Uterus (tissue), 4 donors: ENCODE measurements around the gene WWP2. TPM values are rescaled to one million over a fixed set of nuclear protein-coding genes. Genes with fewer than 3 reads are reported as not detected.
A peak's percentile ranks its signal among the peaks of the same experiment; 100 is the strongest.
"Not testable (repeated sequence)": the region's sequence is repeated elsewhere in the genome, so short reads cannot be mapped to it uniquely, and the experiment has no call there.

Experiments used
- DNase-seq, 2 donors: peaks; one replicate each; pipeline ENCODE4 v3.0.0-alpha.2; 2019 to 2020
- H3K27ac ChIP-seq, 2 donors: fragments of 200-600 bp; sonication (generic); 1 replicate in 1 of 2; 2 replicates in 1 of 2; pipeline ENCODE4 v1.5.1; 2016 to 2018
- H3K27me3 ChIP-seq, 2 donors: fragments of 200-600 bp; sonication (generic); one replicate each; pipeline ENCODE4 v1.5.1; 2018 to 2019; ENCODE audit warnings: control low read depth in 1 of 2
- H3K36me3 ChIP-seq, 2 donors: fragments of 200-600 bp; sonication (generic); one replicate each; pipeline ENCODE4 v1.5.1; 2019; ENCODE audit warnings: control low read depth in 1 of 2
- H3K4me1 ChIP-seq, 2 donors: fragments of 200-600 bp; sonication (generic); one replicate each; pipeline ENCODE4 v1.5.1; 2018 to 2019; ENCODE audit warnings: control low read depth in 1 of 2
- H3K4me3 ChIP-seq, 2 donors: fragments of 200-600 bp; sonication (generic); 1 replicate in 1 of 2; 2 replicates in 1 of 2; pipeline ENCODE4 v1.5.1; 2018 to 2019; ENCODE audit warnings: mild to moderate bottlenecking in 1 of 2
- H3K9me3 ChIP-seq, 2 donors: fragments of 200-600 bp; sonication (generic); one replicate each; pipeline ENCODE4 v1.5.1; 2019; ENCODE audit warnings: control low read depth in 1 of 2
- POLR2A ChIP-seq, 2 donors: fragments of 450-650 bp; IDR thresholded peaks; one replicate each; pipeline ENCODE4 v1.6.1; 2016; ENCODE audit warnings: antibody characterized with exemption in 2 of 2, mild to moderate bottlenecking in 1 of 2, moderate library complexity in 1 of 2
- intact Hi-C: fragments of 100-400 bp; cut with DNase I; formaldehyde crosslinking; loops from one replicate; pipeline ENCODE4 v1.15.1; 2023; ENCODE audit warnings: low total_unique reads
- microRNA counts, 2 donors: library from miRNA; unstranded; fragments of <30 nt; microRNA quantifications; one replicate each; lab custom pipeline; 2016 to 2017
- microRNA-seq: library from miRNA; unstranded; fragments of <30 nt; microRNA quantifications from one replicate; pipeline ENCODE4, GENCODE V29; 2016; ENCODE audit warnings: borderline microRNAs expressed, borderline replicate concordance
- small RNA-seq: library from RNA; depleted of rRNA; stranded (forward); fragments of <200 nt; gene quantifications from one replicate; pipeline ENCODE3, GENCODE V24; 2016
- total RNA-seq, 4 donors: library from RNA; depleted of rRNA in 3 of 4; stranded (reverse); fragments of >200 nt in 3 of 4; gene quantifications; one replicate each; pipeline versions ENCODE4 v1.1.0 to v1.2.4, GENCODE V29; 2014 to 2023
- donor health status: DM: yes; HTN: yes; CAD: no.

The WWP2 gene
- total RNA-seq, 4 donors from 2014 or later: 12.8 to 57.9 (median 32.4) TPM

DNA sequence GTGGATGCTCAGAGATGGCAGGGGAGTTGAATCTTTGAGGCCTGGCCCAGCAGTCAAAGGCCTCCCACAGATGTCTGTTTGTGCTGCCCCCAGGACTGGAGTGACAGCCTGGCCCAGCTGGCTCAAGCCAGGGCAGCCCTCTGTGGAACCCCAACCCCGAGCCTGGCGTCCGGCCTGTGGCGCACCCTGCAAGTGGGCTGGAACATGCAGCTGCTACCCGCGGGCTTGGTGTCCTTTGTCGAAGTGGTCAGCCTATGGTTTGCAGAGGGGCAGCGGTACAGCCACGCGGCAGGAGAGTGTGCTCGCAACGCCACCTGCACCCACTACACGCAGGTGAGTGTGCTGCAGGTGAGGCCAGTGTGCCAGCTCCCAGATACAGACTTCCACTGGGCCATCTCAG, 192.1 kb downstream of the WWP2 start:
- H3K4me1 ChIP-seq, DNase-seq, H3K27me3 ChIP-seq, H3K9me3 ChIP-seq, H3K4me3 ChIP-seq, intact Hi-C loops, H3K36me3 ChIP-seq, H3K27ac ChIP-seq: not testable (repeated sequence)

DNA sequence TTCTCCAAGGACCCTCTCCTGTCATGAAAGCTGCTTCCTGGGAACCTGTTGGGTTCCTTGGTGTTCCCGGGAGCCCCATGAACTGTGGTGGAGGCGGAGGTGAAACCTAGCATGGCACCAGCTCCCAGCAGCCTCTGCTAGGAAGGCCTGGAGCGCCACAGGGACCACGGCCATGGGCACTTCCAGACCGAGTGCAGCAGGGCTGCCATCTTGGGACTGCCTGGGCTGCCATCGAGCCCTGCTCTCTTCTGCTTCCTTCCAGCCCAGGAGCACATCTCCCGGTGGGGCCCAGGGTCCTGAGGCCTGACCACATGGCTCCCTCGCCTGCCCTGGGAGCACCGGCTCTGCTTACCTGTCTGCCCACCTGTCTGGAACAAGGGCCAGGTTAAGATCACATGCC, 201.2 kb downstream of the WWP2 start:
- H3K36me3 ChIP-seq, H3K9me3 ChIP-seq, H3K27me3 ChIP-seq, H3K4me3 ChIP-seq, DNase-seq, intact Hi-C loops, H3K4me1 ChIP-seq, H3K27ac ChIP-seq: not testable (repeated sequence)

DNA sequence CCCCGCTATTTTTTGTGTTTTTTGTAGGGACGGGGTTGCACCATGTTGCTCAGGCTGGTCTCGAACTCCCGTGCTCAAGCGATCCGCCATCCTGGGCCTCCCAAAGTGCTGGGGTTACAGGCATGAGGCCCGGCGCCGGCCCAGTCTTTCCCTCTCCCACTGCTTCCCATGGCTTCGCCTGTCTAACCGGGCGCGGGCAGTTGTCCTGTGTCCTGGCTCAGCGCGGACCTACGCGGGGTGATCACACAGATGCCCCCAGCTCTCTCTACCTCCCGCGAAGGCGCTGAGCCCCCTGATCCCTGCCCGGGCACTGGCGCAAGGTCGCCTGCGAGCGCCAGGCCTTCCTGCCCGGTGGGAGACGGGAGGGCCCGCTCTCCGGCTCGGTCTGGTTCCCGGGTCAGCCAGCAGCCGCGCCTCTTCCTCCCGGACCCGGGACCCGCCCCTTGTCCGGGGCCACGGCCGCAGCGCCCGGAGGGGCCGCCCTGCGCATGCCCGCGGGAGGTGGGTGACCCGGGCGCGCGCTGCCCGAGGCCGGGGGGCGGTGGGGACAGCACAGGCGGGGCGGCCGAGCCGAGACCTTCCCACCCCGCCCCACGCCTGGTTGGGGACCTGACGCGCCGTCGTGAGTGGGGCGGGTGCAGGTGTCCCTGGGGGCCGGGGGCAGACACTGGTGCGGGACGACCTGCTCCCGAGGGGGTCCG, 203.0 kb downstream of the WWP2 start:
- H3K9me3 ChIP-seq, H3K36me3 ChIP-seq, H3K27me3 ChIP-seq, intact Hi-C loops, H3K4me1 ChIP-seq: not testable (repeated sequence)
- Histone ChIP-seq H3K27ac (peak overlapping the region; percentile 71 to 72), H3K4me3 (peak overlapping the region in 1 of 2 donors; percentile 46)
- peak in 1 of 2 donors; percentile 26 for TF ChIP-seq POLR2A (IDR thresholded peaks at IDR 0.05)
- DNase-seq: peak; percentile 28 to 59

DNA sequence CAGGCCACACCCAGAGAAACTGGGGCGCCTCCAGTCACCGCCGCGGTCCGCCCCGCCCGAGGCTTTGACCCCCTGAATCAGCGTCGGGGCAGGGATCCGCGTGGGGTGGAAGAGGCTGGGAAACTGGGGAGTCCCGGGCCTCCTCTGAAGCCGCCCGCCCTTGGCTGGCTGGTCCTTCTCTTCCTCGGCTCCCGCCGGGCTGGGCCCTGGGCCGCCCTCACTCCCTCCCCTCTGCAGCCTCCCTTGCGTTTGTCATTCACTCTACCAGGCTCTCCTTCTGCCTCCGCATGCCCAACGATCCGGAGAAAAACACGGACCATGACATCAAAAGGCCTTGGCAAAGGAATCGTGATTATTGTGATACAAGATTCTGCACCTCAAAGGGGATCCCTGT, 203.5 kb downstream of the WWP2 start:
- H3K4me1 ChIP-seq, H3K27me3 ChIP-seq, intact Hi-C loops, H3K36me3 ChIP-seq, H3K9me3 ChIP-seq, DNase-seq: not testable (repeated sequence)
- Histone ChIP-seq H3K4me3 (peak overlapping the region in 1 of 2 donors; percentile 46), H3K27ac (peak overlapping the region; percentile 71 to 72)

DNA sequence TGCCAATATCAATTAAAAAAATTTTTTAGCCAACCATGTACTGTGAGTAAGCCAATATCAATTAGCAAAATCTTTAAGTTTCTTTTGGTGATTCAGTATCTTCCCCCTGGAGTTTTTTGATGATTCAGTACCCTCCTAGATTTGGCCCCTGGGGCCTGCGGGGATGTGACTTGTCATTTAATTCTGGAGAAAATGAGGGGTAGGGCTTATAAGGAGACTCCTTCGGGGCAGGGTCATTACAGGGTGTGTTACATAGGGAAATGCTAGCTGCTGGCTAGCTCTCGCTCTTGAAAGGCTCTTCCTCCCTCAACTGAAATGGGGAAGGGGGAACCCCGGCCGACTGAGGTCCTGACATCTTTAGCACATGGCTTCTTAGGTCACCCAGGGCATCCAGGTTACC, 205.6 kb downstream of the WWP2 start:
- H3K9me3 ChIP-seq, H3K27me3 ChIP-seq, H3K4me1 ChIP-seq, H3K36me3 ChIP-seq, H3K4me3 ChIP-seq, DNase-seq, intact Hi-C loops, H3K27ac ChIP-seq: not testable (repeated sequence)

DNA sequence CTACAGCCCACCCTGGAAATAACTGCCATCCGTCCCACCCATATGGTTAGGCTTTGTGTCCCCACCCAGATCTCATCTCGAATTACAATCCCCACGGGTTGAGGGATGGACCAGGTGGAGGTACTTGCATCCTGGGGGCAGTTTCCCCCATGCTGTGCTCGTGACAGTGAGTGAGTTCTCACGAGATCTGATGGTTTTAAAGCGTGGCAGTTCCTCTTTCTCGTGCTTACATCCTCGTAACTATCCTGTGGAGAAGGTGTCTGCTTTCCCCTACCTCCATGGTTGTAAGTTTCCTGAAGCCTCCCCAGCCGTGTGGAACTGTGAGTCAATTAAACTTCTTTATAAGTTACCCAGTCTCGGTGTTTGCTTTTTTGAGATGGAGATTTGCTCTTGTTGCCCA, 206.0 kb downstream of the WWP2 start:
- DNase-seq, H3K4me1 ChIP-seq, H3K4me3 ChIP-seq, H3K27me3 ChIP-seq, H3K9me3 ChIP-seq, H3K27ac ChIP-seq, H3K36me3 ChIP-seq, intact Hi-C loops: not testable (repeated sequence)

DNA sequence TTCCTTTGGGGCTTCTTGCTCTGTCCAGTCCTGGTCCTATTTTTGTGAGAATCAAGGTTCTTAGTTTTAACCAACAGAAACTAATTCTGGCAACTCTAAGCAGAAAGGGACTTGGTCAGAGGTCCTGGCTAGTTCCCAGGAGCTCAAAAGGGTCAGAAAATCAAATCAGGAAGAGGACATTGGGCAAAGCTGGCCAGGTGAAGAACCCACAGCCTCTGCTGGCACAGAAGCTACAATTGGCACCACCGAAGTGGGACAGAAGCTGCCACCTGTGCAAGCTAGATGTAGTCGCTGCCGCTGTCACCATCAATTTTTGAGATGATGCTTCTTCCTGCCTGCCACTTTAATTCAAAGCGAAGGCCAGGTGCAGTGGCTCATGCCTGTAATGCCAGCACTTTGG, 207.5 kb downstream of the WWP2 start:
- H3K36me3 ChIP-seq, H3K4me1 ChIP-seq, DNase-seq, H3K9me3 ChIP-seq, intact Hi-C loops, H3K27me3 ChIP-seq, H3K27ac ChIP-seq, H3K4me3 ChIP-seq: not testable (repeated sequence)

DNA sequence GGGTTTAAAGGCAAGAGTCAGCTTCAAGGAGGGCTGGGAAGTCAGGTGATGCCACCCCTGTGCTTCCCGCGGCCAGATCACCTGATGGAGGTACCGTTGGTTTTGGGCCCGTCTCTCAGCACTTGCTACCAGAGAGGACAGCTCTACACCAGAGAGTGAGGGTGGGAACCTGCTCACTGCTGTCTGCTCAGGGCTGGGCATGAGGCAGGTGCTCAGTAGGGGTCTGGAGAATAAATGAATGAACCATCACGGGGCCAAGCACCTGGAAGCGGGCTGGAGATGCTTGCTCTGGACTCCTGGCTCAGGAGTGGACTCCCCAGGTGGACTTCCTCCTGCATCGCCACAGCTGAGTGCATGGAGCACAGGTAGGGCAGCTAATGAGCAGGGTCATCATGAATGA, 210.0 kb downstream of the WWP2 start:
- intact Hi-C loops, H3K27me3 ChIP-seq, H3K27ac ChIP-seq, H3K4me1 ChIP-seq, DNase-seq, H3K9me3 ChIP-seq, H3K36me3 ChIP-seq, H3K4me3 ChIP-seq: not testable (repeated sequence)

DNA sequence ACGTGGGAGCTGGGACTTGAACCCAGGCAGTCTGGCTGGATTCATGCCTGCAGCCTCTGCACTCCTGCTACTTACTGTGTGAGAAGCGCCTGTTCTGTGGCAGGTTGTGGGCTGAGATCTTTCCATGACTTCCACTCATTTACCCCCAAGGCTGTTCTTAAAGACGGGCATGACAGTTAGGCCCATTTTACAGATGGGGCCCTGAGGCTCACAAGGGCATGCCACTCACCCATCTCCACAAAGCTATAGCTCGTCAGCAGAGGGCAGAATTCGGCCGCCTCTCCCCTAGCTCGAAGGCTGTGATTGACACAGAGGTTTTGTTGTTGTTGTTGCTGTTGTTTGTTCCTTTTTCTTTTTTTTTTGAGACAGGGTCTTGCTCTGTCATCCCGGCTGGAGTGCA, 210.8 kb downstream of the WWP2 start:
- DNase-seq, H3K9me3 ChIP-seq, H3K4me1 ChIP-seq, H3K4me3 ChIP-seq, H3K36me3 ChIP-seq, intact Hi-C loops, H3K27me3 ChIP-seq, H3K27ac ChIP-seq: not testable (repeated sequence)

DNA sequence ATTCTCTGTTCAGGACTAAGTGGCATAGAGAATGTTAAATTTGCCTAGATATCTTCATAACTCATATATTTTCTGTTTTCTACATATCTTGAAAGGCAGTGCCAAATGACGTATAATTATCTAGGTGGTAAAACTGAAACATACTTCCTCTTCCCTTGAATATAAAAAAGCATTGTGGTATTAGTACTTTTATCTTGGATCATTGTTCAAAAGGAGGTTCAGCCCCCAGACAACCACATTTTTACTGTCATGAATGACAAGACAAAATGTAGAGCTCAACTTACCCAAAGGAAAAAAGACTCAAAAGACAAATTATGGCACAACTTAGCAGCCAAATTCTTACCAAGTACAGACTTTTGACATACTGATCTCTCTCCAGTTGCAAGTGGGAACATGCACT, 223.1 kb downstream of the WWP2 start:
- intact Hi-C loops, H3K4me1 ChIP-seq, H3K4me3 ChIP-seq, H3K27me3 ChIP-seq, H3K9me3 ChIP-seq, H3K27ac ChIP-seq, H3K36me3 ChIP-seq, DNase-seq: not testable (repeated sequence)

MicroRNA genes within 50 kb of the gene (microRNA counts, 767-probe panel; counts per million panel counts)
- 4,086 to 5,391 counts per million in 2 donors for microRNA hsa-miR-140-3p (lab: Ali Mortazavi, UCI)
- 6,005 to 7,005 counts per million in 2 donors for microRNA hsa-miR-140-5p (lab: Ali Mortazavi, UCI)

Small RNA genes lying within 50 kb of the gene (microRNA-seq; reads per million reads assigned to microRNA genes)
- gene MIR140: 6,450 reads per million, percentile 90 among the genes with 10 or more reads in this experiment

Small RNA genes lying within 50 kb of the gene (small RNA-seq; reads per million reads assigned to genes)
- gene AC026468.1 (not detected), gene MIR140 (140 reads per million, percentile 95 among the genes with 10 or more reads in this experiment), gene RF00091 (not detected)

Other genes with a start within 250 kb of the WWP2 start
- 100 to 1,000 TPM in 1 of 4 donors, 10 to 100 TPM in 3; 37.4 to 109 (median 61.7) TPM for gene NFAT5, start 196.4 kb upstream of the WWP2 start, total RNA-seq
- 10 to 100 TPM; 14.7 to 23.8 (median 19.6) TPM for gene NQO1, start 35.8 kb upstream of the WWP2 start, total RNA-seq
- gene NOB1, start 7.4 kb upstream of the WWP2 start, total RNA-seq: 10 to 100 TPM; 15.9 to 50.5 (median 21.0) TPM
- gene CLEC18A, start 189.0 kb downstream of the WWP2 start, total RNA-seq: 1 to 10 TPM in 1 of 4 donors, under 1 TPM in 1, not detected in 2; 0.67 to 1.1 TPM